Measurements from ENCODE around the gene DPP10. TPM values are rescaled to one million over a fixed set of nuclear protein-coding genes. Genes with fewer than 3 reads are reported as not detected.
"Not testable (repeated sequence)": the region's sequence is repeated elsewhere in the genome, so short reads cannot be mapped to it uniquely, and the experiment has no call there.

DPP10 gene
- total and polyA plus RNA-seq, 10 of the 15 experiments (the other 5 are each of a cell fraction or from before 2014, with no cell fraction given): not detected

- no peak overlapping the region for H3K9ac ChIP-seq (ENCODE audit: control insufficient read depth, insufficient read depth, low read length)
- ATAC-seq: no peak
- 8% methylated on average over 2 of the region's 2 CpGs for WGBS (ENCODE audit: insufficient coverage, insufficient replicate concordance, low lambda C conversion rate, missing lambda C conversion rate)
- no peak overlapping the region for H2AFZ ChIP-seq (ENCODE audit: control insufficient read depth, low read depth, low read length)
- H3K36me3 ChIP-seq (ENCODE audit: control insufficient read depth in 2 of 2, insufficient read depth in 2 of 2, low read length in 1 of 2): no peaks in the 10 kb centered on the region
- H3K27ac ChIP-seq (ENCODE audit: control insufficient read depth, insufficient read depth): no peak overlapping the region
- intact Hi-C loops (cut with micrococcal nuclease; ENCODE audit: unreplicated experiment): no loop called here
- no peaks in the 10 kb centered on the region for H4K20me1 ChIP-seq (ENCODE audit: control insufficient read depth, insufficient read depth)
- TF ChIP-seq SMC3 (IDR thresholded peaks at IDR 0.05; ENCODE audit: borderline replicate concordance, low read length) (no peak), HDGF (IDR thresholded peaks at IDR 0.05) (no peak), MYC (IDR thresholded peaks at IDR 0.05; ENCODE audit: insufficient read depth, insufficient read length, insufficient replicate concordance, low read length, severe bottlenecking) (no peak), YBX1 (IDR thresholded peaks at IDR 0.05) (no peak), EED (IDR thresholded peaks at IDR 0.05; ENCODE audit: low read depth) (no peak), BACH1 (IDR thresholded peaks at IDR 0.05; ENCODE audit: borderline replicate concordance) (no peak), ZNF207 (IDR thresholded peaks at IDR 0.05; ENCODE audit: borderline replicate concordance) (no peak), CUX1 (IDR thresholded peaks at IDR 0.05; ENCODE audit: insufficient replicate concordance, low read depth, low read length) (no peak), HCFC1 (IDR thresholded peaks at IDR 0.05; ENCODE audit: low read length) (no peak), WRNIP1 (IDR thresholded peaks at IDR 0.05; ENCODE audit: borderline replicate concordance, low read depth, low read length) (no peak), ZNF24 (IDR thresholded peaks at IDR 0.05) (no peak)
- TF ChIP-seq, protein P1, sequence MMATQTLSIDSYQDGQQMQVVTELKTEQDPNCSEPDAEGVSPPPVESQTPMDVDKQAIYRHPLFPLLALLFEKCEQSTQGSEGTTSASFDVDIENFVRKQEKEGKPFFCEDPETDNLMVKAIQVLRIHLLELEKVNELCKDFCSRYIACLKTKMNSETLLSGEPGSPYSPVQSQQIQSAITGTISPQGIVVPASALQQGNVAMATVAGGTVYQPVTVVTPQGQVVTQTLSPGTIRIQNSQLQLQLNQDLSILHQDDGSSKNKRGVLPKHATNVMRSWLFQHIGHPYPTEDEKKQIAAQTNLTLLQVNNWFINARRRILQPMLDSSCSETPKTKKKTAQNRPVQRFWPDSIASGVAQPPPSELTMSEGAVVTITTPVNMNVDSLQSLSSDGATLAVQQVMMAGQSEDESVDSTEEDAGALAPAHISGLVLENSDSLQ (IDR thresholded peaks at IDR 0.05): no peak
- no peaks in the 10 kb centered on the region for H3K27me3 ChIP-seq (replicated peaks in 1 of 2; ENCODE audit: control insufficient read depth in 2 of 2, insufficient read depth in 2 of 2, low read length in 1 of 2)
- H3K4me3 ChIP-seq: no peak overlapping the region
- H3K9me3 ChIP-seq (replicated peaks; ENCODE audit: control insufficient read depth, insufficient read depth, low read length): no peaks in the 10 kb centered on the region
- in situ Hi-C loops (cut with MboI): no loop called here
- H3K79me2 ChIP-seq (ENCODE audit: control insufficient read depth, insufficient read depth, low read length): no peaks in the 10 kb centered on the region
- FAIRE-seq: no peak
- SMC1A ChIA-PET (ENCODE audit: uncharacterized antibody, unreplicated experiment): no interaction called here
- DNase-seq (ENCODE audit: low read depth, low spot score): no peak
- BruUV-seq (replicated peaks): no TSS peak
- RAD21 ChIA-PET (ENCODE audit: unreplicated experiment): no interaction called here
- CTCF ChIA-PET: no interaction called here
- H3K4me1 ChIP-seq (ENCODE audit: control insufficient read depth, insufficient read depth, low read length): no peaks in the 10 kb centered on the region
- no peak overlapping the region for H3K4me2 ChIP-seq (ENCODE audit: control insufficient read depth, insufficient read depth)
- POLR2A ChIA-PET: no interaction called here
Observed at GRCh38 chr2:114406347-114406746, 36.1 kb upstream of the DPP10 start.

GRCh38 chr2:114407353-114407752, 35.1 kb upstream of the DPP10 start:
- CTCF ChIA-PET; BruUV-seq (replicated peaks): not testable (repeated sequence)
- WGBS (ENCODE audit: insufficient coverage, insufficient replicate concordance, low lambda C conversion rate, missing lambda C conversion rate): 74% methylated on average over 2 of the region's 5 CpGs

More at GRCh38 chr2:114407353-114407752, 35.1 kb upstream of the DPP10 start:
- H3K4me2 ChIP-seq (ENCODE audit: control insufficient read depth, insufficient read depth); H4K20me1 ChIP-seq (ENCODE audit: control insufficient read depth, insufficient read depth); POLR2A ChIA-PET; SMC1A ChIA-PET (ENCODE audit: uncharacterized antibody, unreplicated experiment); DNase-seq (ENCODE audit: low read depth, low spot score); H3K9ac ChIP-seq (ENCODE audit: control insufficient read depth, insufficient read depth, low read length); H3K4me3 ChIP-seq; H3K27ac ChIP-seq (ENCODE audit: control insufficient read depth, insufficient read depth); intact Hi-C loops (cut with micrococcal nuclease; ENCODE audit: unreplicated experiment); in situ Hi-C loops (cut with MboI); H3K27me3 ChIP-seq (replicated peaks in 1 of 2; ENCODE audit: control insufficient read depth in 2 of 2, insufficient read depth in 2 of 2, low read length in 1 of 2); RAD21 ChIA-PET (ENCODE audit: unreplicated experiment); H3K36me3 ChIP-seq (ENCODE audit: control insufficient read depth in 2 of 2, insufficient read depth in 2 of 2, low read length in 1 of 2); H3K9me3 ChIP-seq (replicated peaks; ENCODE audit: control insufficient read depth, insufficient read depth, low read length); H2AFZ ChIP-seq (ENCODE audit: control insufficient read depth, low read depth, low read length); ATAC-seq; H3K4me1 ChIP-seq (ENCODE audit: control insufficient read depth, insufficient read depth, low read length); H3K79me2 ChIP-seq (ENCODE audit: control insufficient read depth, insufficient read depth, low read length); FAIRE-seq: not testable (repeated sequence)

Data from GM12878 (cell line).